ENCODE measurements around the gene FAM193A.

- no peak for TF ChIP-seq EZH2 (IDR thresholded peaks at IDR 0.05; ENCODE audit: borderline replicate concordance, low read depth, low read length, poor library complexity, severe bottlenecking)
- TF ChIP-seq CTCF (conservative IDR thresholded peaks at IDR 0.05; ENCODE audit: low read depth, low read length): no peak
These were observed 115.6 kb downstream of the FAM193A start for GRCh38 chr4:2651998-2652397.
